Neural cell (in vitro differentiated cells): ENCODE data around the gene MYO10. TPM values are rescaled to one million over a fixed set of nuclear protein-coding genes. Genes with fewer than 3 reads are reported as not detected.

Source experiments
- H2AFZ ChIP-seq: fragments of 200-600, 300-800 bp; sonication (generic), shearing (Covaris generic); 2 replicates; pipeline ENCODE4 v1.6.0; 2014; ENCODE audit warnings: low read depth, mild to moderate bottlenecking, antibody characterized with exemption, low read length, moderate library complexity
- H3F3A ChIP-seq: fragments of 200-600 bp; shearing (Covaris generic); 2 replicates; pipeline ENCODE4 v1.6.1; 2016; ENCODE audit warnings: mild to moderate bottlenecking, moderate library complexity, mixed read lengths, antibody characterized with exemption, low read length; ENCODE audit not compliant: insufficient read depth, poor library complexity, severe bottlenecking
- H3K27ac ChIP-seq: fragments of 200-600, 300-800 bp; sonication (generic), shearing (Covaris generic); 2 replicates; pipeline ENCODE4 v1.5.1; 2014; ENCODE audit warnings: mild to moderate bottlenecking, low read length, moderate library complexity
- H3K27me3 ChIP-seq: fragments of 300-800, 200-600 bp; sonication (generic), shearing (Covaris generic); 2 replicates; pipeline ENCODE4 v1.6.0; 2014; ENCODE audit warnings: mild to moderate bottlenecking, low read depth, low read length, moderate library complexity; ENCODE audit not compliant: insufficient read depth
- H3K36me3 ChIP-seq: fragments of 300-800, 200-600 bp; sonication (generic), shearing (Covaris generic); 2 replicates; pipeline ENCODE4 v1.5.1; 2014; ENCODE audit warnings: mild to moderate bottlenecking, antibody characterized with exemption, low read length, moderate library complexity; ENCODE audit not compliant: insufficient read depth
- H3K4me2 ChIP-seq: fragments of 300-800, 200-600 bp; sonication (generic), shearing (Covaris generic); 2 replicates; pipeline ENCODE4 v1.6.0; 2014; ENCODE audit warnings: mild to moderate bottlenecking, low read length
- H3K4me3 ChIP-seq: fragments of 300-800, 200-600 bp; sonication (generic), shearing (Covaris generic); 2 replicates; pipeline ENCODE4 v1.5.1; 2014; ENCODE audit warnings: mild to moderate bottlenecking, low read length, moderate library complexity
- H3K79me2 ChIP-seq: fragments of 200-600 bp; shearing (Covaris generic); replicated peaks from 2 replicates; pipeline ENCODE4 v1.6.0; 2014; ENCODE audit warnings: mild to moderate bottlenecking, low read length, moderate library complexity; ENCODE audit not compliant: insufficient read depth
- H3K9ac ChIP-seq: fragments of 300-800, 200-600 bp; sonication (generic), shearing (Covaris generic); 2 replicates; pipeline ENCODE4 v1.6.1; 2016; ENCODE audit warnings: mild to moderate bottlenecking, low read length, mixed read lengths
- H3K9me2 ChIP-seq: fragments of 200-600 bp; shearing (Covaris generic); 2 replicates; pipeline ENCODE4 v1.6.1; 2016; ENCODE audit warnings: mild to moderate bottlenecking, low read length, mixed read lengths; ENCODE audit not compliant: insufficient read depth
- H3K9me3 ChIP-seq: fragments of 200-600, 300-800 bp; sonication (generic), shearing (Covaris generic); 2 replicates; pipeline ENCODE4 v1.6.1; 2016; ENCODE audit warnings: mild to moderate bottlenecking, mixed run types, low read length, moderate library complexity, mixed read lengths
- H4K20me1 ChIP-seq: fragments of 200-600 bp; shearing (Covaris generic); 2 replicates; pipeline ENCODE4 v1.6.1; 2016; ENCODE audit warnings: mild to moderate bottlenecking, mixed run types; ENCODE audit not compliant: insufficient read depth
- CTCF ChIP-seq: fragments of 450-650 bp; IDR thresholded peaks from 2 replicates; pipeline ENCODE4 v1.5.1; 2014; ENCODE audit warnings: antibody characterized with exemption, mild to moderate bottlenecking, moderate library complexity; ENCODE audit not compliant: poor library complexity, severe bottlenecking
- EP300 ChIP-seq: fragments of 450-650 bp; conservative IDR thresholded peaks from 2 replicates; pipeline ENCODE4 v1.6.1; 2014; ENCODE audit warnings: antibody characterized with exemption, mild to moderate bottlenecking, moderate library complexity; ENCODE audit not compliant: poor library complexity, severe bottlenecking
- EZH2 ChIP-seq: fragments of 200-600, 300-800 bp; shearing (Covaris generic), sonication (generic); IDR thresholded peaks from 2 replicates; pipeline ENCODE4 v1.6.1; 2014; ENCODE audit warnings: antibody characterized with exemption, low read length, borderline replicate concordance, mild to moderate bottlenecking; ENCODE audit not compliant: insufficient read depth, poor library complexity, severe bottlenecking
- MXI1 ChIP-seq: fragments of 450-650 bp; conservative IDR thresholded peaks from 2 replicates; pipeline ENCODE4 v1.6.1; 2014; ENCODE audit warnings: antibody characterized with exemption, mild to moderate bottlenecking; ENCODE audit not compliant: poor library complexity, severe bottlenecking
- POLR2AphosphoS5 ChIP-seq: IDR thresholded peaks from 2 replicates; pipeline ENCODE4 v1.6.1; 2012
- RAD21 ChIP-seq: fragments of 450-650 bp; conservative IDR thresholded peaks from 2 replicates; pipeline ENCODE4 v1.6.1; 2014; ENCODE audit warnings: antibody characterized with exemption, mild to moderate bottlenecking, moderate library complexity
- REST ChIP-seq: IDR thresholded peaks from 2 replicates; pipeline ENCODE4 v1.6.1; 2012; ENCODE audit warnings: borderline replicate concordance
- SMC3 ChIP-seq: fragments of 450-650 bp; conservative IDR thresholded peaks from 2 replicates; pipeline ENCODE4 v1.6.1; 2014; ENCODE audit warnings: antibody characterized with exemption, mild to moderate bottlenecking, moderate library complexity; ENCODE audit not compliant: poor library complexity
- TAF1 ChIP-seq: IDR thresholded peaks from 2 replicates; pipeline ENCODE4 v1.6.1; 2012; ENCODE audit warnings: low read depth
- polyA plus RNA-seq: library from polyadenylated mRNA; depleted of rRNA; stranded (reverse); fragments of >200 nt; gene quantifications from 2 replicates; pipeline ENCODE4 v1.2.3, GENCODE V29; 2014

Gene MYO10
- polyA plus RNA-seq, 1 donor from 2014 or later = 3.2 TPM

GRCh38 chr5:16952968-16953671, 17.0 kb upstream of the MYO10 start:
- Histone ChIP-seq H3K36me3 (no peaks in the 10 kb centered on the region), H3K9ac (no peak overlapping the region), H3K27ac (no peak overlapping the region), H3F3A (no peaks in the 10 kb centered on the region), H3K27me3 (no peaks in the 10 kb centered on the region), H3K4me2 (no peak overlapping the region), H3K4me3 (no peak overlapping the region), H3K9me3 (no peaks in the 10 kb centered on the region), H2AFZ (no peak overlapping the region), H3K9me2 (no peaks in the 10 kb centered on the region), H3K79me2 (no peaks in the 10 kb centered on the region), H4K20me1 (no peaks in the 10 kb centered on the region)
- TF ChIP-seq SMC3 (no peak), REST (no peak), EP300 (no peak), EZH2 (no peak), CTCF (no peak), MXI1 (no peak), TAF1 (no peak), POLR2AphosphoS5 (no peak), RAD21 (no peak)

- Histone ChIP-seq H3K9me3 (no peaks in the 10 kb centered on the region), H3K36me3 (no peaks in the 10 kb centered on the region), H3K27ac (no peak overlapping the region), H3K9me2 (no peaks in the 10 kb centered on the region), H4K20me1 (no peaks in the 10 kb centered on the region), H3K79me2 (no peaks in the 10 kb centered on the region), H3K4me3 (no peak overlapping the region), H2AFZ (no peak overlapping the region), H3F3A (no peaks in the 10 kb centered on the region), H3K4me2 (no peak overlapping the region), H3K27me3 (no peaks in the 10 kb centered on the region), H3K9ac (no peak overlapping the region)
- no peak for TF ChIP-seq EP300
- no peak for TF ChIP-seq TAF1
- no peak for TF ChIP-seq CTCF
- TF ChIP-seq SMC3 = no peak
- TF ChIP-seq EZH2 = no peak
- TF ChIP-seq RAD21 = no peak
- TF ChIP-seq REST = no peak
- no peak for TF ChIP-seq MXI1
- no peak for TF ChIP-seq POLR2AphosphoS5
These were observed 10.6 kb upstream of the MYO10 start for GRCh38 chr5:16946725-16947124.
